GM19463 (cell line): ENCODE data around the gene FAM117A.
A peak's percentile ranks its signal among the peaks of the same experiment; 100 is the strongest.
"Not testable (repeated sequence)": the region's sequence is repeated elsewhere in the genome, so short reads cannot be mapped to it uniquely, and the experiment has no call there.

Experiments used
- ATAC-seq: cut with Tn5 transposase; IDR thresholded peaks from one replicate; pipeline ENCODE4 v1.9.1; 2021; ENCODE audit warnings: mild to moderate bottlenecking, moderate library complexity; ENCODE audit not compliant: unreplicated experiment

FAM117A gene

DNA sequence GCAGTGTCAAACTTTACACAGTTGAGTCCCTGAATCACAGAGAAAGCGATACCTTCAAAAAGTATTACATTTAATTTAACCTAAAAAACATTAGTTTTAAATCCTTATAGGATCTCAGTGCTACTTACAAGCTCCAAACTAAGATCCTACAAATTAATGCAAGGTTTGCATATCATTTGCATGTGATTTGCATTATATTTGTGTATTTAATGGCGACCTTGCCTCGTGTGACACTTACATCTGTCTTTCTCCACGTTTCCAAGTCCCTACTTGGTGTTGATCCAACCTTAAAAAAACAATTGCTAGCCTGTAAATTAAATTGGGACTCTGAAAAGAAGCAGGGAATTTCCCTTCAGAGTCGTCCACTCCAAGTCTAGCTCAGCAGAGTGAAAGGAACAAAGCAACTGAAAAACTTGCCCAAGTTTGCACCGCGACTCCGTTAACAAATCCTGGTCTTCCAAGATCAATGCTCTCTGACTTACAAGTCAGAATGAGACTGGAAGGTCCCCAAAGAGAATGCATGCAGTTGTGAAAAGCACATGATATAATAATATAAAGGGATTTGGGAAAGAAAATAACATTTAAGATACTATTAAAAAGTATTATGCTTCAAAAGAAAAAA is 739 bp upstream of the FAM117A start:
- ATAC-seq = no peak

GRCh38 chr17:49762151-49762941 is 1.6 kb downstream of the FAM117A start:
- ATAC-seq = no peak

DNA sequence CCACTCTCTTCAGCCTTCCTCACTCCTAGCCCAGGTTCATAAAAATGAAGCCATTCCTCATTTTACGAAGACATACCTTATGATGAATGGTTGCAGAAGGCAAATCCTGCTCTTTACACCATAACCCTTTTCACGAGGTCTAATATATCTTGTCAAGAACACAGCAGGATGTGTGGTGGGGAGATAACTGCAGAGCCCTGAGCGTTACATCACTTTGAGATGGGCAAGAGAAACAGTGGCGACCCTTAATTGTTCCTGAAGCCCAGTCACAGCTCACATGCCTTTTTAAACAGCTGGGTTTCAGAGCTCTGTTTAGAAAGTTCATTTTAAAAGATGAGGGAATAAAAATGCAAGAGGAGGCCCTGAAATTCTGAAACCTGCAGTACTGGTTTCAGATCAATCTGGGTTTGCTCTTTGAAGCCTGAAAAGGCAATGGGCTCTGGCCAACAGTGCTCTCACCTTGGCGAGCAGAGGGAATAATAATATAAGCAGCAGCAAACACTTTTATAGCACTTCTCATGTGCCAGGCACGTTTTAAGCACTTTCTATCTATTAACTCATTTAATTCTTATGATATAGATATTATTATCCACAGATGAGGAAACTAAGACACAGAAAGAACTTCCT is 2.9 kb downstream of the FAM117A start:
- no peak for ATAC-seq

GRCh38 chr17:49760296-49760695 is 3.6 kb downstream of the FAM117A start:
- no peak for ATAC-seq

- ATAC-seq = no peak
Measured at GRCh38 chr17:49759203-49759602, 4.7 kb downstream of the FAM117A start.

DNA sequence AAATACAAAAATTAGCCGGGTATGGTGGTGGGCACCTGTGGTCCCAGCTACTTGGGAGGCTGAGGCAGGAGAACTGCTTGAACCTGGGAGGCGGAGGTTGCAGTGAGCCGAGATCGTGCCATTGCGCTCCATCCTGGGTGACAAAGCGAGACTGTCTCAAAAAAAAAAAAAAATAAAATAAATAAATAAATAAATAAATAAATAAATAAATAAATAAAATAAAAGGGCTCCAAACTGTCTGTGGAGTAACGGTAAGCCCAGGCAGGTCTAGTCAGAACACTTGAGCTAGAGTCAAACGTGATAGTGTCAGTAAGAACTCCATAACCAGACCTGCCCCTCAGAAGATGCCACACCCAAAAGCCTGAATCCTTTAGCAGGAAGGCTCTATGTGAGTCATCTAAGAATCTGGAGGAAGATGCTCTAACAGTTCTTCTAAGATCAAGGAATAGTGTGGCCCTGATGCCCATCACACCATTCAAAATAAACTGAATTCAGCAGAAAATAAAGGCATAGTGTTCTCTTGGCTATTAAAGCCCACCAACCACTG is 5.4 kb downstream of the FAM117A start:
- not testable (repeated sequence) for ATAC-seq

- no peak for ATAC-seq
Measured at GRCh38 chr17:49757151-49757777, 6.7 kb downstream of the FAM117A start.

GRCh38 chr17:49756323-49757150 is 7.4 kb downstream of the FAM117A start:
- no peak for ATAC-seq

DNA sequence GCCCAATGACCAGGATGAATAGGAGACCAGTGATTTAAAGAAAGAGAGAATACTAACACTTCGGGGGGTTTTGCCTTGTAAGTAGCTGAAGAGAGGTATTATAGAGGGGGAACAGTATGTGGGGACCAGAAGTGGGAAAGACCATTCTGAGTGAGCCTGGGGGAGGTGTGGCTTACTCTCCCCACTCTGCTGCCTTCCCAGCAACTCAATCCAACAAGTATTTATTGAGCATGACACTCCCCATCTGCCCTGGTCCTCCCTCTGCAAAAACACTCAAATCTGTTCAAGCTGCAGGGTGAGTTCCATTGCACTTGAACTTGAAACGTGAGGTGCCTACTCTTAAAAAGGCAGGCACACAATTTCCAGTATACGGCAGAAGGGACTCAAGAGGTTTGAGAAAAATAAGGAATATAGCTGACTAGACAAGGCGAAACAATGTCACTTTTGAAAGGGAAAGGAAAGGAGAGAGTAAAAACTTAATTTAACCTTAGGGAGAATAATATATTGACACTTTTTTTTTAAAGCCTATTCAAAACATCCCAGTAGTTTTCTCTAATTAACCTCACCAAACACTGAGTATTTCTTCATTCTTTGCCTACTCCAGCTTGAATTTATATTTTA is 8.2 kb downstream of the FAM117A start:
- ATAC-seq = no peak

GRCh38 chr17:49753959-49754391 is 10.0 kb downstream of the FAM117A start:
- no peak for ATAC-seq

GRCh38 chr17:49752508-49752907 is 11.4 kb downstream of the FAM117A start:
- no peak for ATAC-seq

GRCh38 chr17:49749730-49750129 is 14.2 kb downstream of the FAM117A start:
- ATAC-seq = no peak

- peak; percentile 80 for ATAC-seq
Measured at GRCh38 chr17:49748791-49749190, 15.1 kb downstream of the FAM117A start.

DNA sequence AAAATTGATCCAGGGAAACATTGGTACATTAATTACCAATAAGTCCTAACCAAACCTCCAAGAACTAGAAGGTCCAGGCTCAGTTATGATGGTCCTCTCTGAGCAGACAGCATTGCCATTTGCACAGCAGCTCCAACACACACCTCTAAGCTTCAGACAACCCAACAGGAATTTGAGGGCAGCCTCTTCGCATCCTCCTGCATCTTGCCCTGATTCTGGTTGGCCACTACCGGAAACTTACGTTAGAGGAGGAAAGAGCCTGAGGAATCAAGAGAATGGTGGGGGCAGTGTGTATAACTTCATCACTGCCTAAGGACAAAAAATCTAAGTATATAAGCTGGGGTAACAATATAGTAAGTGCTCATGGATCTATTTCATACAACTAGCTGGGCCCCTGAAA is 15.7 kb downstream of the FAM117A start:
- no peak for ATAC-seq

DNA sequence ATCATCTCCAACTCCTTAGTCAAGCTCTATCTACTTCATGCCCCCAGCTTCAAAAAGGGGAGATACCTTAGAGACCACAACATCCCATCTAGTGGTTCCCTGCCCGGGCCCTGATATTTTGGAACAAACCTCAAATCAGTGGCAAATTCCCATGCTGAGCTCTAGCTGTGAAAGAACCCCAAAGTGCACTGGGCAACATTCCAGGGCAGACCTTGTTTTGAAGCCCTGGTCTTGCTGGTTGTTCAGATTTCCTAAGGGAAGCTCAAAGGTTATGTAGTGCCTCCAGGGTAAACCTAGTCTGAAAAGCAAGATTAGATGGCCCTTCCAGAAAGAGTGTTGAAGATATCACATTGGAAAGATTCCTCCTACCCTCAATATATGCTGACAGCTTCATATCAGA is 16.3 kb downstream of the FAM117A start:
- ATAC-seq = no peak

DNA sequence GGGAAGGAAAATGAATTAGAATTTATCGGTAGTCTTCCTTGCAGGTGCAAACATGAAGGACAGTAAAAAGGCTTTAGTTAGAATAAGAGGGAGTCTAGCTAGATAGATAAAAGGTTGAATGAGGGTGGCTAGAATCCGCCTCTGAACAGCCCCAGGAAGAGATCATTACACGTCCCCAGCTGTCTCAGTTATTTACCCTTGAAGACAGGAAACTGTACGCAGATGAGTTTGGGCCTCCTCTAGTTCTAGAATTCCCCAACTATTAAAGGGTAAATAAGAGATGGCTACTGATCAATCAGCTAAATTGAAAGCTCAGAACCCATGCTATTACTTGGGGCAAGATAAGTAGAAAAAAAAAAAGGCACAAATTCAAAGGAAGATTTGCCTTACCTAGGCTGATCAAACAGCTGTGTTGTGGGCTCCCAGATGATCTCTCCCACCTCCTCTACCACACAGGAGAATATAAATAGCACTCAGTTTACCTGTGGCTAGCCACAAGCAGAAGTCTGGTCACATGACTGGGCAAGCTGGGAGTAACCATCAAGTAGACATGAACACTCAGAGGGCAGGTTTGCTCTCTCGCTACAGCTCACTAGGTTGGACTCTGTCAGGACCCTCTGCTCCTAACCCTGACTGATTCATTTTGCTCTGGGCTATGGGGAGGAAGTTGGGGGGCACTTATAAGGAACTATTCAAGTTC is 17.0 kb downstream of the FAM117A start:
- ATAC-seq = peak; percentile 55

DNA sequence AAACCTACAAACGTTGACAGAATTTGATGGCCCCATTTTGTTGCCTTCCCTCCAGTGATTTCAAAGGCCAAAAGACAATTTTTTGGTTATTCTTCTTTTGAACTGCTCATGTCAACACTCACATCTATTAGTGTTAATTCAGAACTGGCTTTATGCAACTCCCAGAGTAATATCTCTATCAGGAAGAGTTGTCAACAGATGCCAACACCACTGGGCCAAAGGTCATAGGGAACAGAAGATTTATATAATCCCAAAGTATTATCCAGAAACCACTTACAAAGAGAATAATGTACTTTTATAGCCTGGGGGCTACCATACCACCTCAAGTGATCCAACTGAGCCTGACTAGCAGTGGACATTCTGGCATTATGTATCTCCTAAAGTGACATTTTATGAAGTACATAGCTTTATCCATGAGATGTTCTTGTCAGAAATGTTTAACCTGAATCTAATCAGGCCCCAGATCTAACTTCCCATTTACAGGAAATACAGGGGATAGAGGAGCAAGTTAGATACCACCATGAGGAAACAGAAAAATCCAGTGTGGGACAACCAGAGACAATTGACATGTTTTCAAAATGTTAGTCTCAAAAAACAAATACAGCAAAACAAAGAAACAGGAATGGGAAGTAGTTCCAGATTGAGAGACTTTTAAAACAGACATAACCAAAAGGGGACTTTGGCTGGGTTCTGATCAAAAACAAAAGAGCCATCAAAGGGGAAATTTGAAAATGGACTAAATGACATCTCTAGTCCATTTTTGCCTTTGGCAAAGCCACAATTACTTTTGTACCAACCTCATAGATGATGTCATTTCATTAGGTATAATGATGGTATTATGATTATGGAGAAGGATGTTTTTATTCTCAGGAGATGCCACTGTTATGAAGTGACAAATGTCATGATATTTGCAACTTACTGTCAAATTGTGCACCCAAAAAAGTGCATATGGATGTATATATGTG is 18.5 kb downstream of the FAM117A start:
- ATAC-seq = no peak

DNA sequence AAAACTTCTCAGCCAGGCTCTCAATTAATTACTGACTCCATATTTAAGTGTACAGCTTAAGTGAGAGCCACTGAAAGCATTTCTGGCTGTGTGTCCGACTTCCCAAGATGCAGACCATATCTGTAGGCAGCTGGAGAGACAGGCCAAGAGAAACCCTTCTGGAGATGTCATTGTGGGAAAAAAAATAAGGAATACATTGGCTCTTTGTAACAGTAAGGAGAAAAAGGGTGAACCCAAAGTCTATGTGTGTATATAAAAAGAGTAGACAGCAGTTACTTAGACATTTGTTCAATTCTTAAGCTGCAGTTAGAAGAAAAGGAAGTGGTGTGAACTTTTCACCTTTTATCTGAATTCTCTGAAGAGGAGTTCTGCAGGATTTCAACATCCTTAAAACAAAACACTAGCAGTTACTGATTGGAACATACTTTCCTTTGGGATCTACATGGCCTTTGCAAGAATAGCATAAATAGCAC is 21.7 kb downstream of the FAM117A start:
- ATAC-seq = no peak
